Neural crest cell (in vitro differentiated cells): ENCODE data around the gene POU2AF3. TPM values are rescaled to one million over a fixed set of nuclear protein-coding genes. Genes with fewer than 3 reads are reported as not detected.

Source experiments
- DNase-seq: peaks from one replicate; pipeline ENCODE4 v3.0.0; 2021; ENCODE audit warnings: low read depth, mixed read lengths, low spot score
- H3K27ac Mint-ChIP-seq: one replicate; pipeline ENCODE4 v1.8.0; 2021; ENCODE audit warnings: mild to moderate bottlenecking, mixed read lengths; ENCODE audit not compliant: unreplicated experiment
- H3K27me3 Mint-ChIP-seq: 2 replicates; pipeline ENCODE4 v1.8.0; 2021; ENCODE audit warnings: low read depth, mild to moderate bottlenecking, mixed read lengths
- H3K36me3 Mint-ChIP-seq: 2 replicates; pipeline ENCODE4 v1.8.0; 2021; ENCODE audit warnings: low read depth, mild to moderate bottlenecking, mixed read lengths
- H3K4me1 Mint-ChIP-seq: 2 replicates; pipeline ENCODE4 v1.8.0; 2021; ENCODE audit warnings: mixed read lengths
- H3K4me3 Mint-ChIP-seq: one replicate; pipeline ENCODE4 v1.8.0; 2021; ENCODE audit warnings: mild to moderate bottlenecking, mixed read lengths
- H3K9me3 Mint-ChIP-seq: 2 replicates; pipeline ENCODE4 v1.8.0; 2021; ENCODE audit warnings: mixed read lengths
- CTCF ChIP-seq: fragments of 200-600 bp; sonication (generic); conservative IDR thresholded peaks from 2 replicates; pipeline ENCODE4 v1.5.0; 2021; ENCODE audit warnings: antibody characterized with exemption, mild to moderate bottlenecking
- total RNA-seq: library from RNA; stranded (reverse); gene quantifications from 2 replicates; pipeline ENCODE4 v1.2.1, GENCODE V29; 2021

The POU2AF3 gene
- total RNA-seq, 1 donor from 2014 or later, result 0.61 TPM

- H3K27ac Mint-ChIP-seq, result no peak overlapping the region
- DNase-seq, result no peak
- no peaks in the 10 kb centered on the region for H3K27me3 Mint-ChIP-seq
- no peak overlapping the region for H3K4me3 Mint-ChIP-seq
- H3K36me3 Mint-ChIP-seq, result no peaks in the 10 kb centered on the region
- no peak for TF ChIP-seq CTCF
- peaks cover 7% of the 10 kb centered on the region for H3K4me1 Mint-ChIP-seq
- H3K9me3 Mint-ChIP-seq, result no peaks in the 10 kb centered on the region
Measured at GRCh38 chr11:111330234-111330893, 32.0 kb downstream of the POU2AF3 start.

- H3K4me3 Mint-ChIP-seq, result no peak overlapping the region
- no peak for TF ChIP-seq CTCF
- H3K4me1 Mint-ChIP-seq, result peaks cover 13% of the 10 kb centered on the region
- H3K27ac Mint-ChIP-seq, result no peak overlapping the region
- no peaks in the 10 kb centered on the region for H3K36me3 Mint-ChIP-seq
- no peaks in the 10 kb centered on the region for H3K9me3 Mint-ChIP-seq
- no peak for DNase-seq
- H3K27me3 Mint-ChIP-seq, result no peaks in the 10 kb centered on the region
Measured at GRCh38 chr11:111331711-111332479, 33.5 kb downstream of the POU2AF3 start.

GRCh38 chr11:111334532-111335502 is 36.5 kb downstream of the POU2AF3 start:
- no peak overlapping the region for H3K27ac Mint-ChIP-seq
- H3K9me3 Mint-ChIP-seq, result no peaks in the 10 kb centered on the region
- no peak for DNase-seq
- H3K4me1 Mint-ChIP-seq, result peaks cover 13% of the 10 kb centered on the region
- no peak for TF ChIP-seq CTCF
- no peak overlapping the region for H3K4me3 Mint-ChIP-seq
- H3K27me3 Mint-ChIP-seq, result no peaks in the 10 kb centered on the region
- peaks cover 5% of the 10 kb centered on the region for H3K36me3 Mint-ChIP-seq

GRCh38 chr11:111335549-111335948 is 37.2 kb downstream of the POU2AF3 start:
- no peak for DNase-seq
- H3K4me1 Mint-ChIP-seq, result peaks cover 13% of the 10 kb centered on the region
- H3K36me3 Mint-ChIP-seq, result peaks cover 6% of the 10 kb centered on the region
- no peak overlapping the region for H3K27ac Mint-ChIP-seq
- H3K4me3 Mint-ChIP-seq, result no peak overlapping the region
- H3K9me3 Mint-ChIP-seq, result no peaks in the 10 kb centered on the region
- TF ChIP-seq CTCF, result no peak
- no peaks in the 10 kb centered on the region for H3K27me3 Mint-ChIP-seq

GRCh38 chr11:111336062-111336461 is 37.7 kb downstream of the POU2AF3 start:
- H3K27me3 Mint-ChIP-seq, result no peaks in the 10 kb centered on the region
- no peak overlapping the region for H3K27ac Mint-ChIP-seq
- no peak overlapping the region for H3K4me3 Mint-ChIP-seq
- no peak for DNase-seq
- H3K9me3 Mint-ChIP-seq, result no peaks in the 10 kb centered on the region
- peaks cover 13% of the 10 kb centered on the region for H3K4me1 Mint-ChIP-seq
- TF ChIP-seq CTCF, result no peak
- H3K36me3 Mint-ChIP-seq, result peaks cover 6% of the 10 kb centered on the region
